ENCODE data around the gene PPHLN1. TPM values are rescaled to one million over a fixed set of nuclear protein-coding genes. Genes with fewer than 3 reads are reported as not detected.

The PPHLN1 gene
- total RNA-seq, 1 donor from 2014 or later: 65.3 TPM

DNA sequence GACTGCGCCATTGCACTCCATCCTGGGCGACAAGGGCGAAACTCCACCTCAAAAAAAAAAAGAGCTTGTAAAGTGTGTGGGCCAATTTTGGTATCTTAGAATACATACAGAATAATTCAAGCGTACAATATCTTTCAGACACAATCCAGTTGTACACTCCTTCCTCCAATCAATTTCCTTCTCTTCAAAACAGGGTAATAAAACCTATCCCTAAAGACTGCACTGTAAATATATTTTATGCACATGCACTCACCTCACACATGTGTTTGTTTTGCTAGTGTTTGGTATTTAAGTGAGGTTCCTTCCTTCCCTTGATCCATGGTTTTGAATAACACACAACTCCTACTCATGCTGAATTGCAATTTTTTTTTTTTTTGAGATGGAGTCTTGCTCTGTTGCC lies 137.7 kb downstream of the PPHLN1 start:
- Histone ChIP-seq H3K9me3 (ENCODE audit: insufficient read depth, low read depth, low read length) (no peaks in the 10 kb centered on the region), H3K9ac (ENCODE audit: low read length) (no peak overlapping the region), H3K79me2 (ENCODE audit: insufficient read depth, low read length) (peaks cover 36% of the 10 kb centered on the region), H2AFZ (ENCODE audit: low read depth, low read length) (no peak overlapping the region), H3K4me3 (ENCODE audit: insufficient read depth, low read depth, low read length) (no peak overlapping the region), H3K27ac (ENCODE audit: low read depth, low read length) (no peak overlapping the region), H3K27me3 (ENCODE audit: insufficient read depth, low read length) (no peaks in the 10 kb centered on the region), H3K36me3 (ENCODE audit: insufficient read depth, low read length) (peaks cover 72% of the 10 kb centered on the region), H3K4me1 (ENCODE audit: insufficient read depth, low read length) (no peaks in the 10 kb centered on the region), H4K20me1 (ENCODE audit: insufficient read depth, low read length) (peaks cover 47% of the 10 kb centered on the region), H3K4me2 (ENCODE audit: low read length) (no peak overlapping the region)
- Mint-ChIP-seq H3K36me3 (ENCODE audit: low read depth, unreplicated experiment) (peaks cover 39% of the 10 kb centered on the region), H3K4me3 (ENCODE audit: unreplicated experiment) (no peak overlapping the region), H3K9me3 (ENCODE audit: unreplicated experiment) (no peaks in the 10 kb centered on the region), H3K4me1 (ENCODE audit: low read depth, unreplicated experiment) (peaks cover 6% of the 10 kb centered on the region), H3K27me3 (ENCODE audit: low read depth, unreplicated experiment) (no peaks in the 10 kb centered on the region), H3K27ac (ENCODE audit: unreplicated experiment) (no peak overlapping the region)
- TF ChIP-seq EZH2 (IDR thresholded peaks at IDR 0.05; ENCODE audit: insufficient read depth, low read length): no peak
- TF ChIP-seq, protein P1, sequence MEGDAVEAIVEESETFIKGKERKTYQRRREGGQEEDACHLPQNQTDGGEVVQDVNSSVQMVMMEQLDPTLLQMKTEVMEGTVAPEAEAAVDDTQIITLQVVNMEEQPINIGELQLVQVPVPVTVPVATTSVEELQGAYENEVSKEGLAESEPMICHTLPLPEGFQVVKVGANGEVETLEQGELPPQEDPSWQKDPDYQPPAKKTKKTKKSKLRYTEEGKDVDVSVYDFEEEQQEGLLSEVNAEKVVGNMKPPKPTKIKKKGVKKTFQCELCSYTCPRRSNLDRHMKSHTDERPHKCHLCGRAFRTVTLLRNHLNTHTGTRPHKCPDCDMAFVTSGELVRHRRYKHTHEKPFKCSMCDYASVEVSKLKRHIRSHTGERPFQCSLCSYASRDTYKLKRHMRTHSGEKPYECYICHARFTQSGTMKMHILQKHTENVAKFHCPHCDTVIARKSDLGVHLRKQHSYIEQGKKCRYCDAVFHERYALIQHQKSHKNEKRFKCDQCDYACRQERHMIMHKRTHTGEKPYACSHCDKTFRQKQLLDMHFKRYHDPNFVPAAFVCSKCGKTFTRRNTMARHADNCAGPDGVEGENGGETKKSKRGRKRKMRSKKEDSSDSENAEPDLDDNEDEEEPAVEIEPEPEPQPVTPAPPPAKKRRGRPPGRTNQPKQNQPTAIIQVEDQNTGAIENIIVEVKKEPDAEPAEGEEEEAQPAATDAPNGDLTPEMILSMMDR (IDR thresholded peaks at IDR 0.05; ENCODE audit: insufficient read depth, low read depth, low read length): no peak
- DNase-seq (ENCODE audit: low read depth) (no peak), FAIRE-seq (no peak)

DNA sequence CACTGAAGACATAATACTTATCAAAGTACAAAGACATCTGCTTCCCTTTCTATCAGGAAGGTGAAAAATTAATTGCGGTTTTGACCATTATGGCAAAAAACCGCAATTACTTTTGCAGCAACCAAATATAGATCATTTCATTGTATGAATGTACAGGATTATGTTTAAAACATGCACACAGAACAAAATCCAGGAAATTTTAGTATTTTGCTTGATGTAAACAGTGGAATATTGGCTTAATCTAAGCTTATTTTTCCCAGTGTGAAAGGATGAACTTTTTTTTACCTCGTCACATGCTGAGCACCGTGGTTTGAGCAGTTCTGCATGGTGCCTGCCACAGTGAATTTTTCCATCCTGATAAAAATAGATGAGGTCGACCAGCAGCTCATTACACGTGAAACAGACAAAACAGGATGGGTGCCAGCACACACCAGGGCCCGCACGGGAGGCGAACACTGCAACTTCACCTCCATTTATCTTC lies 142.4 kb downstream of the PPHLN1 start:
- FAIRE-seq (no peak), DNase-seq (ENCODE audit: low read depth) (peak; percentile 46)
- no peaks in the 10 kb centered on the region for H3K27me3 Mint-ChIP-seq (ENCODE audit: low read depth, unreplicated experiment)
- no peak overlapping the region for H3K27ac Mint-ChIP-seq (ENCODE audit: unreplicated experiment)
- Histone ChIP-seq H3K4me1 (ENCODE audit: insufficient read depth, low read length) (peaks cover 12% of the 10 kb centered on the region), H3K4me3 (ENCODE audit: insufficient read depth, low read depth, low read length) (no peak overlapping the region), H3K27ac (ENCODE audit: low read depth, low read length) (no peak overlapping the region), H3K9ac (ENCODE audit: low read length) (no peak overlapping the region), H2AFZ (ENCODE audit: low read depth, low read length) (no peak overlapping the region), H3K79me2 (ENCODE audit: insufficient read depth, low read length) (peaks cover 46% of the 10 kb centered on the region), H3K36me3 (ENCODE audit: insufficient read depth, low read length) (peaks cover 66% of the 10 kb centered on the region), H3K4me2 (ENCODE audit: low read length) (no peak overlapping the region), H3K27me3 (ENCODE audit: insufficient read depth, low read length) (no peaks in the 10 kb centered on the region), H4K20me1 (ENCODE audit: insufficient read depth, low read length) (peaks cover 51% of the 10 kb centered on the region), H3K9me3 (ENCODE audit: insufficient read depth, low read depth, low read length) (no peaks in the 10 kb centered on the region)
- peaks cover 35% of the 10 kb centered on the region for H3K36me3 Mint-ChIP-seq (ENCODE audit: low read depth, unreplicated experiment)
- no peak overlapping the region for H3K4me3 Mint-ChIP-seq (ENCODE audit: unreplicated experiment)
- H3K4me1 Mint-ChIP-seq (ENCODE audit: low read depth, unreplicated experiment): peaks cover 36% of the 10 kb centered on the region
- no peak for TF ChIP-seq EZH2 (IDR thresholded peaks at IDR 0.05; ENCODE audit: insufficient read depth, low read length)
- TF ChIP-seq, protein P1 (IDR thresholded peaks at IDR 0.05; ENCODE audit: insufficient read depth, low read depth, low read length): no peak
- no peaks in the 10 kb centered on the region for H3K9me3 Mint-ChIP-seq (ENCODE audit: unreplicated experiment)

DNA sequence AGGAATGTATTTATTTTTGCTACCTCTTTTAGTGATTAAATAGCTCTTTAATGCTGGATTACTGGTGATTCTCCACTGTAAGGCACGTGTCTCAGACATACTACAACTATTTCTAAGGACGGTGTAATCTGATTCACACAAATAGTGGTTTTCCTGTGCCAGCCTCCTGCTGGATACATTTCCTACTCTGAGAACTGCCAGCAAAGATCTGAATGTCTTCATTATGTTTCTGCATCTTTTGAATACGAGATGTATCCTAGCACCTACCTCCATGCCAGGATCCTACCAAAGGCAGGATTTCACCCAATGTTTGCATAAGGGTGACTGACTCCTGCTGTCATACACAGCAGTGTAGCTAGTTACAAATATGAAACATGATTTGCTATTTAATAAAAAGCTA lies 143.0 kb downstream of the PPHLN1 start:
- no peaks in the 10 kb centered on the region for H3K27me3 Mint-ChIP-seq (ENCODE audit: low read depth, unreplicated experiment)
- no peak overlapping the region for H2AFZ ChIP-seq (ENCODE audit: low read depth, low read length)
- no peak overlapping the region for H3K4me2 ChIP-seq (ENCODE audit: low read length)
- H3K4me1 ChIP-seq (ENCODE audit: insufficient read depth, low read length): peaks cover 12% of the 10 kb centered on the region
- H3K4me3 Mint-ChIP-seq (ENCODE audit: unreplicated experiment): no peak overlapping the region
- peaks cover 51% of the 10 kb centered on the region for H4K20me1 ChIP-seq (ENCODE audit: insufficient read depth, low read length)
- H3K79me2 ChIP-seq (ENCODE audit: insufficient read depth, low read length): peaks cover 48% of the 10 kb centered on the region
- peak overlapping the region; percentile 5 for H3K27ac ChIP-seq (ENCODE audit: low read depth, low read length)
- H3K27ac Mint-ChIP-seq (ENCODE audit: unreplicated experiment): no peak overlapping the region
- H3K4me1 Mint-ChIP-seq (ENCODE audit: low read depth, unreplicated experiment): peaks cover 41% of the 10 kb centered on the region
- no peak overlapping the region for H3K9ac ChIP-seq (ENCODE audit: low read length)
- no peaks in the 10 kb centered on the region for H3K9me3 Mint-ChIP-seq (ENCODE audit: unreplicated experiment)
- H3K36me3 ChIP-seq (ENCODE audit: insufficient read depth, low read length): peaks cover 62% of the 10 kb centered on the region
- H3K4me3 ChIP-seq (ENCODE audit: insufficient read depth, low read depth, low read length): no peak overlapping the region
- H3K36me3 Mint-ChIP-seq (ENCODE audit: low read depth, unreplicated experiment): peaks cover 33% of the 10 kb centered on the region
- no peak for TF ChIP-seq EZH2 (IDR thresholded peaks at IDR 0.05; ENCODE audit: insufficient read depth, low read length)
- TF ChIP-seq, protein P1 (IDR thresholded peaks at IDR 0.05; ENCODE audit: insufficient read depth, low read depth, low read length): no peak
- DNase-seq (ENCODE audit: low read depth): no peak
- no peak for FAIRE-seq
- H3K27me3 ChIP-seq (ENCODE audit: insufficient read depth, low read length): no peaks in the 10 kb centered on the region
- H3K9me3 ChIP-seq (ENCODE audit: insufficient read depth, low read depth, low read length): no peaks in the 10 kb centered on the region
